Measurements from ENCODE around the gene ARSB.
"Not testable (repeated sequence)": the region's sequence is repeated elsewhere in the genome, so short reads cannot be mapped to it uniquely, and the experiment has no call there.

The ARSB gene

GRCh38 chr5:78771260-78772205, 213.6 kb downstream of the ARSB start:
- no peak for DNase-seq

- no peak for DNase-seq
These were observed 216.2 kb downstream of the ARSB start for GRCh38 chr5:78768781-78769380.

GRCh38 chr5:78766412-78766762, 218.7 kb downstream of the ARSB start:
- DNase-seq, result no peak

- no peak for DNase-seq
These were observed 219.2 kb downstream of the ARSB start for GRCh38 chr5:78765756-78766411.

GRCh38 chr5:78765116-78765515, 220.0 kb downstream of the ARSB start:
- DNase-seq, result no peak

- DNase-seq, result no peak
These were observed 221.4 kb downstream of the ARSB start for GRCh38 chr5:78763659-78764189.

- DNase-seq, result not testable (repeated sequence)
These were observed 222.4 kb downstream of the ARSB start for GRCh38 chr5:78762743-78763142.

- DNase-seq, result no peak
These were observed 223.3 kb downstream of the ARSB start for GRCh38 chr5:78761840-78762239.

GRCh38 chr5:78760770-78761169, 224.3 kb downstream of the ARSB start:
- DNase-seq, result no peak

- DNase-seq, result no peak
These were observed 224.7 kb downstream of the ARSB start for GRCh38 chr5:78760366-78760765.

- no peak for DNase-seq
These were observed 226.8 kb downstream of the ARSB start for GRCh38 chr5:78758169-78758839.

- no peak for DNase-seq
These were observed 227.6 kb downstream of the ARSB start for GRCh38 chr5:78757269-78758053.

GRCh38 chr5:78756858-78757257, 228.3 kb downstream of the ARSB start:
- DNase-seq, result no peak

- no peak for DNase-seq
These were observed 229.2 kb downstream of the ARSB start for GRCh38 chr5:78755822-78756429.

- DNase-seq, result no peak
These were observed 230.5 kb downstream of the ARSB start for GRCh38 chr5:78754655-78755054.

GRCh38 chr5:78753093-78753531, 232.0 kb downstream of the ARSB start:
- DNase-seq, result no peak

GRCh38 chr5:78751872-78752271, 233.2 kb downstream of the ARSB start:
- DNase-seq, result no peak

GRCh38 chr5:78750281-78750680, 234.8 kb downstream of the ARSB start:
- no peak for DNase-seq

- no peak for DNase-seq
These were observed 237.3 kb downstream of the ARSB start for GRCh38 chr5:78747705-78748359.

GRCh38 chr5:78747055-78747454, 238.1 kb downstream of the ARSB start:
- DNase-seq, result no peak
